Trophoblast cell (in vitro differentiated cells and primary cell): Measurements from ENCODE around the gene TNNC1.

Experiments
- DNase-seq, 2 donors: peaks; one replicate each; pipeline ENCODE4 v3.0.0-alpha.2; 2016
- H2AFZ ChIP-seq: 2 replicates; pipeline ENCODE4 v1.6.1; 2013; ENCODE audit warnings: low read length, moderate library complexity, mild to moderate bottlenecking; ENCODE audit not compliant: insufficient read depth, poor library complexity
- H2AK5ac ChIP-seq: 2 replicates; pipeline ENCODE4 v1.6.1; 2013; ENCODE audit warnings: mild to moderate bottlenecking, low read length
- H2BK120ac ChIP-seq: 2 replicates; pipeline ENCODE4 v1.6.1; 2013; ENCODE audit warnings: low read length, mild to moderate bottlenecking, moderate library complexity; ENCODE audit not compliant: insufficient read depth, poor library complexity
- H2BK12ac ChIP-seq: 2 replicates; pipeline ENCODE4 v1.6.1; 2013; ENCODE audit warnings: mild to moderate bottlenecking, low read length, moderate library complexity
- H2BK5ac ChIP-seq: 2 replicates; pipeline ENCODE4 v1.6.1; 2013; ENCODE audit warnings: low read length, low read depth, moderate library complexity, mild to moderate bottlenecking; ENCODE audit not compliant: poor library complexity
- H3K14ac ChIP-seq: 2 replicates; pipeline ENCODE4 v1.6.1; 2013; ENCODE audit warnings: mild to moderate bottlenecking, low read length
- H3K18ac ChIP-seq: 2 replicates; pipeline ENCODE4 v1.6.1; 2013; ENCODE audit warnings: mild to moderate bottlenecking, low read length
- H3K23ac ChIP-seq: 2 replicates; pipeline ENCODE4 v1.6.1; 2013; ENCODE audit warnings: low read length
- H3K27ac ChIP-seq: 2 replicates; pipeline ENCODE4 v1.5.1; 2013; ENCODE audit warnings: low read depth, mild to moderate bottlenecking, inconsistent platforms, low read length, moderate library complexity
- H3K27me3 ChIP-seq: 2 replicates; pipeline ENCODE4 v1.6.1; 2013; ENCODE audit warnings: inconsistent platforms, mild to moderate bottlenecking, low read length, moderate library complexity; ENCODE audit not compliant: insufficient read depth
- H3K36me3 ChIP-seq, 2 experiments: 1 replicate in 1 of 2; 2 replicates in 1 of 2; pipeline ENCODE4 v1.6.1; 2013; ENCODE audit warnings: low read length in 2 of 2, mild to moderate bottlenecking in 2 of 2, moderate library complexity in 1 of 2; ENCODE audit not compliant: insufficient read depth in 2 of 2, control insufficient read depth in 1 of 2
- H3K4ac ChIP-seq: 2 replicates; pipeline ENCODE4 v1.6.1; 2013; ENCODE audit warnings: low read depth, mild to moderate bottlenecking, low read length, moderate library complexity
- H3K4me1 ChIP-seq, 2 experiments: 1 replicate in 1 of 2; 2 replicates in 1 of 2; pipeline ENCODE4 v1.6.1; 2013; ENCODE audit warnings: low read length in 2 of 2, mild to moderate bottlenecking in 2 of 2, moderate library complexity in 1 of 2; ENCODE audit not compliant: insufficient read depth in 2 of 2, control insufficient read depth in 1 of 2
- H3K4me2 ChIP-seq: 2 replicates; pipeline ENCODE4 v1.6.1; 2013; ENCODE audit warnings: inconsistent platforms, mild to moderate bottlenecking, low read length, moderate library complexity
- H3K4me3 ChIP-seq: 2 replicates; pipeline ENCODE4 v1.5.1; 2013; ENCODE audit warnings: mild to moderate bottlenecking, low read depth, low read length, inconsistent platforms
- H3K79me1 ChIP-seq: one replicate; pipeline ENCODE4 v1.6.1; 2013; ENCODE audit warnings: low read length
- H3K79me2 ChIP-seq: 2 replicates; pipeline ENCODE4 v1.6.1; 2013; ENCODE audit warnings: low read length, mild to moderate bottlenecking; ENCODE audit not compliant: control insufficient read depth, insufficient read depth, poor library complexity
- H3K9ac ChIP-seq: 2 replicates; pipeline ENCODE4 v1.6.1; 2013; ENCODE audit warnings: mild to moderate bottlenecking, low read length
- H3K9me3 ChIP-seq: 2 replicates; pipeline ENCODE4 v1.6.1; 2013; ENCODE audit warnings: low read depth, mild to moderate bottlenecking, control low read depth, inconsistent platforms, low read length; ENCODE audit not compliant: insufficient read depth
- H4K12ac ChIP-seq: 2 replicates; pipeline ENCODE4 v1.6.1; 2013; ENCODE audit warnings: low read depth, mild to moderate bottlenecking, low read length, moderate library complexity
- H4K8ac ChIP-seq: 2 replicates; pipeline ENCODE4 v1.6.1; 2013; ENCODE audit warnings: low read depth, mild to moderate bottlenecking, low read length, moderate library complexity
- H4K91ac ChIP-seq: one replicate; pipeline ENCODE4 v1.6.1; 2013; ENCODE audit warnings: low read depth, mild to moderate bottlenecking, low read length, moderate library complexity
- WGBS: extraction: QIAGEN DNeasy Blood & Tissue Kit; methylation state at CpG from one replicate; pipeline ENCODE4 v1.1.7; 2013; ENCODE audit warnings: missing lambda C conversion rate; ENCODE audit not compliant: insufficient read length, insufficient coverage; ENCODE audit errors: extremely low coverage; 5-methylcytosine and 5-hydroxymethylcytosine counted together

The TNNC1 gene

DNA sequence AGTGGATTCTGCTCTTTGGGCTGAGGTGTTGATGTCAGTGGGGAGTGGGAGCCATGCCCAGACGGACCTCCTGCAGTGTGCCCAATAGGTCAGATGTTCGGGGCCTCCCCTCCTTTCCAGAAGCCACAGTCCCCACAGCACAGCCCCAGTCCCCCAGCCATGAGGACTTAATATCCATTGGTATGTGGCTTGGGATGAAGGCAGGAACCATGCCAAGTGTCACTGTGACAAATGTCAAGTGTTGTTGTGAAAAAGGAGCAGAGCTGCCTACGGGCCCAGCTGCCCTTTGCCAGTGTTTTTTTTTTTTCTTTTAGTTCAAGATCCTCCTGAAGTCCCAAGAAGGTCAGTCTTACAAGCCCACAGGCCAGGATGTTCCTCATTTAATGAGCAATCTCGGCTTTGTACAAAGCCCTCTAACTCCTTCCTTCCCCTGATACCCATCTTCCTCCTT, 21.1 kb downstream of the TNNC1 start:
- H4K12ac ChIP-seq: no peak overlapping the region
- no peaks in the 10 kb centered on the region for H3K9me3 ChIP-seq
- H3K4me2 ChIP-seq: no peak overlapping the region
- no peaks in the 10 kb centered on the region for H3K79me1 ChIP-seq
- H3K79me2 ChIP-seq: no peaks in the 10 kb centered on the region
- no peak overlapping the region for H2AK5ac ChIP-seq
- H3K27me3 ChIP-seq: no peaks in the 10 kb centered on the region
- no peak overlapping the region for H3K9ac ChIP-seq
- H3K4me1 ChIP-seq: peaks cover 0 to 2% of the 10 kb centered on the region in 2 experiments
- no peak overlapping the region for H4K8ac ChIP-seq
- H4K91ac ChIP-seq: no peak overlapping the region
- no peak overlapping the region for H2BK5ac ChIP-seq
- no peak overlapping the region for H3K27ac ChIP-seq
- H3K23ac ChIP-seq: no peak overlapping the region
- no peak overlapping the region for H3K18ac ChIP-seq
- H2BK120ac ChIP-seq: no peak overlapping the region
- DNase-seq: no peak
- no peak overlapping the region for H3K4ac ChIP-seq
- WGBS: no CpG with 5 or more reads among the region's 4 CpGs
- no peak overlapping the region for H3K4me3 ChIP-seq
- H3K36me3 ChIP-seq: no peaks in the 10 kb centered on the region
- H2AFZ ChIP-seq: no peak overlapping the region
- H3K14ac ChIP-seq: no peak overlapping the region
- H2BK12ac ChIP-seq: no peak overlapping the region

- Histone ChIP-seq H3K4me3 (no peak overlapping the region), H4K8ac (no peak overlapping the region), H3K27ac (no peak overlapping the region), H3K27me3 (no peaks in the 10 kb centered on the region), H2AK5ac (no peak overlapping the region), H4K91ac (no peak overlapping the region), H3K79me1 (no peaks in the 10 kb centered on the region), H3K9me3 (no peaks in the 10 kb centered on the region), H3K36me3 (no peaks in the 10 kb centered on the region), H3K18ac (no peak overlapping the region), H3K23ac (no peak overlapping the region), H3K4me2 (no peak overlapping the region), H2BK120ac (no peak overlapping the region), H2BK5ac (no peak overlapping the region), H3K14ac (peak overlapping the region; percentile 25), H3K79me2 (no peaks in the 10 kb centered on the region), H3K9ac (no peak overlapping the region), H3K4ac (no peak overlapping the region), H2AFZ (no peak overlapping the region), H3K4me1 (peaks cover 0 to 2% of the 10 kb centered on the region in 2 experiments), H2BK12ac (no peak overlapping the region), H4K12ac (no peak overlapping the region)
- no peak for DNase-seq
- WGBS: no CpG with 5 or more reads among the region's 6 CpGs
Measured at GRCh38 chr3:52432225-52432624, 21.6 kb downstream of the TNNC1 start.

DNA sequence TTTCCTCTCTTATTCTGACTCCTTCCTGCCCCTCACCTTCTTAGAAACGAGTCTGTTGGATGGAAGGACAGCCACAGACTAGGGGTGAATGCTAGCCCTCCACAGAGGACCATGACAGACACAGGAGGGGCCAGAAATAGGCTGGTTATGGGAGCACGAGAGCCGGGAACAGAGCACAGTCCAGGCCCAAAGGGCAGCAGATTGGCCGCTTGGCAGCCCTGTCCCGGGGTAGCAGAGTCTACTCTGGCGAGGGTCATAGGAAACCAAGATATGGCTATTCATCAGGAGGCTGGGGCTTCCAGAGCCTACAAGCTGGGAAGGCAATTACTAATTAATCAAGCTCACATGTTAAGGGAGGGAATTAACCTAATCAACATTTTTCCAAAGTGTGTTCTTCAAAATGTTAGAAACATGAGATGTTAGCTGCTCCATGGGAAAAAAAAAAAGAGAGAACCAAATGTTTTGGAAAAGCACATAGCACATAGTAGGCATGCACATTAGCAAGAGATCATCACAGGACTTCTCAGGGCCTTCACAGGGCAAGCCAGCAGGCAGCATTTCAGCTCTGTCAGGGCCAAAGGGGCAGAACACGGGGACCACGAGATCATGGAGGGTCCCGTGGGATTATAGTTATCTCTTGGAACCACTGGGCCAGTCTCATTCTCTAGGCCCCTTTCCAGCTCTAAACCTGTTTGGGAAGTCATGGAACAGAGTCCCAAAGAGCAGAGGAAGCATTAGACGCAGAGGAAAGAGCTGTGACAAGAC, 22.2 kb downstream of the TNNC1 start:
- Histone ChIP-seq H3K27ac (no peak overlapping the region), H3K23ac (no peak overlapping the region), H3K9ac (no peak overlapping the region), H3K4me3 (no peak overlapping the region), H3K36me3 (no peaks in the 10 kb centered on the region), H3K79me1 (no peaks in the 10 kb centered on the region), H4K8ac (no peak overlapping the region), H2AK5ac (no peak overlapping the region), H2AFZ (no peak overlapping the region), H4K12ac (no peak overlapping the region), H3K9me3 (no peaks in the 10 kb centered on the region), H2BK5ac (no peak overlapping the region), H3K79me2 (no peaks in the 10 kb centered on the region), H3K27me3 (no peaks in the 10 kb centered on the region), H2BK120ac (no peak overlapping the region), H3K14ac (no peak overlapping the region), H3K18ac (no peak overlapping the region), H4K91ac (no peak overlapping the region), H3K4me1 (peaks cover 0 to 2% of the 10 kb centered on the region in 2 experiments), H3K4ac (no peak overlapping the region), H2BK12ac (no peak overlapping the region), H3K4me2 (no peak overlapping the region)
- no peak for DNase-seq
- WGBS: no CpG with 5 or more reads among the region's 10 CpGs

DNA sequence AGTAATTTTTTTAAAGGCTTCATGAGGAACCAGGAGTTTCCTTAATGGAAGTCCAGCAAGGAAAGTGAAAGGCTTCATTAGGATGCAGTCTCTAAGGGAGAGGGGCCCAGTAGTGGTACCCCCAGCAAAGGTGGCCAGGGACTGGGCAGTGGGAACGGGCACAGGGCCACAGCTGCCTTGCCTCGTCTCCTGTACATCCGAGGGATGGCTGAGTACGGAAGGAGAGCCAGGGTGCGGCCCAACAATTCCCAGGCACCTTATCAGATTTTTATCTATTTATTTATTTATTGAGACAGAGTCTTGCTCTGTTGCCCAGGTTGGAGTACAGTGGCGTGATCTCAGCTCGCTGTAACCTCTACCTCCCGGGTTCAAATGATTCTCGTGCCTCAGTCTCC, 23.4 kb downstream of the TNNC1 start:
- Histone ChIP-seq H3K18ac (no peak overlapping the region), H3K23ac (no peak overlapping the region), H3K4me3 (no peak overlapping the region), H3K36me3 (no peaks in the 10 kb centered on the region), H3K79me1 (no peaks in the 10 kb centered on the region), H3K4me2 (no peak overlapping the region), H2BK12ac (no peak overlapping the region), H3K27ac (peak overlapping the region; percentile 13), H3K9ac (no peak overlapping the region), H3K14ac (no peak overlapping the region), H2AFZ (no peak overlapping the region), H3K4ac (no peak overlapping the region), H3K27me3 (no peaks in the 10 kb centered on the region), H2AK5ac (no peak overlapping the region), H4K12ac (no peak overlapping the region), H4K91ac (no peak overlapping the region), H3K79me2 (no peaks in the 10 kb centered on the region), H4K8ac (no peak overlapping the region), H2BK120ac (no peak overlapping the region), H2BK5ac (no peak overlapping the region), H3K9me3 (no peaks in the 10 kb centered on the region), H3K4me1 (peaks cover 0 to 2% of the 10 kb centered on the region in 2 experiments)
- DNase-seq: no peak
- no CpG with 5 or more reads among the region's 9 CpGs for WGBS
